Right ventricle myocardium inferior (tissue), 1 donor: ENCODE data around the gene EBI3. TPM values are rescaled to one million over a fixed set of nuclear protein-coding genes. Genes with fewer than 3 reads are reported as not detected.
"Not testable (repeated sequence)": the region's sequence is repeated elsewhere in the genome, so short reads cannot be mapped to it uniquely, and the experiment has no call there.

ENCODE experiments used
- ATAC-seq: fragments of 200-7000 bp; cut with Tn5 transposase; one replicate; pipeline ENCODE4 v1.9.1; 2020; ENCODE audit warnings: mild to moderate bottlenecking, moderate library complexity
- DNase-seq: peaks from one replicate; pipeline ENCODE4 v3.0.0; 2021; ENCODE audit errors: missing footprints
- intact Hi-C: fragments of 100-400 bp; cut with DNase I; formaldehyde crosslinking; loops from one replicate; pipeline ENCODE4 v1.11.0; 2022
- total RNA-seq: library from RNA; stranded (reverse); fragmentation: NEBNext Ultra II Directional; extraction: Animal tissue kit (Norgen Biotek cat#: 25700); gene quantifications from one replicate; pipeline ENCODE4 v1.2.1, GENCODE V29; 2021
- donor health status: DM: no; HTN: yes; CAD: no; lungs with severe emphysema.

EBI3 gene
- total RNA-seq, 1 donor from 2014 or later, result 0.73 TPM

GRCh38 chr19:4267101-4267900, 38.0 kb downstream of the EBI3 start:
- intact Hi-C loops, result loop anchor here (5.0 kb wide), 1 partner anchor 85 kb away; no protein-coding TSS in a partner anchor
- peak; percentile 79 for DNase-seq
- ATAC-seq, result peak; percentile 63

DNA sequence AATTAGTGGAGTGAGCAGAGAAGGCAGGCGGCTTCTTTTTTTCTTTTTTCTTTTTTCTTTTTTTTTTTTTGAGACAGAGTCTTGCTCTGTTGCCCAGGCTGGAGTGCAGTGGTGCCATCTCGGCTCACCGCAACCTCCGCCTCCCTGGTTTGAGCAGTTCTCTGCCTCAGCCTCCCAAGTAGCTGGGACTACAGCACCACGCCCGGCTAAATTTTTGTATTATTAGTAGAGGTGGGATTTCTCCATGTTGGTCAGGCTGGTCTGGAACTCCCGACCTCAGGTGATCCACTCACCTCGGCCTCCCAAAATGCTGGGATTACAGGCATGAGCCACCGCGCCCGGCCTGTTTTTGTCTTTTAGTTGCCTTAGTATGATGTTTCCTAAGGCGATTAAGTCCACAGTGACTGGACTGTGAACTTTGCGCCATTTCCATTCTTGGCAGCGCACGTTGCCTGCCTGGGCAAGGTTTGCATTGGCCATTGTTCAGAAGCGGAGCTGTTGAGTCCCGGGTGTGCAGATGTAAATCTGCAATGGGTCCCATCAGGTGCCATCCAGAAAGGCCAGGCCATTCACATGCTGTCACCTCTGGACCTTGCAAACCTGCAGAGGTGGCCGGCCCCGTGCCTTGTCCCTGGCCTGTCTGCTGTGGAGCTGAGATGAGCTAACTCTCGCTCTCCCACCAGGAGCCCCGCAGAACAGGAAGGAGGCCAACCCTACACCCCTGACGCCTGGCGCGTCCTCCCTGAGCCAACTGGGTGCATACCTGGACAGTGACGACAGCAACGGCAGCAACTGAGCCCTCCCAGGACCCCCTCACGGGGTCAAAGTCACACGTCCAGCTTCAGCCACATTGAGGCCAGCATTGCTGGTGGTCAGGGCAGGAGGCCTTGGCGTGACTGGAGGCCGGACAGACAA, 38.8 kb downstream of the EBI3 start:
- ATAC-seq (no peak), DNase-seq (no peak)
- intact Hi-C loops, result loop anchor here (5.0 kb wide), 1 partner anchor 84 kb away; no protein-coding TSS in a partner anchor

GRCh38 chr19:4268816-4269430, 39.6 kb downstream of the EBI3 start:
- intact Hi-C loops, result loop anchor here (5.0 kb wide), 1 partner anchor 83 kb away; no protein-coding TSS in a partner anchor

GRCh38 chr19:4272894-4273293, 43.6 kb downstream of the EBI3 start:
- ATAC-seq, result no peak
- intact Hi-C loops, result loop anchor here (10.0 kb wide), 1 partner anchor 262 kb away; the partner anchor contains the start of gene PLIN5
- DNase-seq, result no peak

More at GRCh38 chr19:4268816-4269430, 39.6 kb downstream of the EBI3 start:
- DNase-seq (no peak), ATAC-seq (no peak)

- not testable (repeated sequence) for DNase-seq, ATAC-seq
- intact Hi-C loops, result loop anchor here (10.0 kb wide), 1 partner anchor 260 kb away; the partner anchor contains the start of gene PLIN5
Observed at GRCh38 chr19:4274321-4274686, 45.0 kb downstream of the EBI3 start.

DNA sequence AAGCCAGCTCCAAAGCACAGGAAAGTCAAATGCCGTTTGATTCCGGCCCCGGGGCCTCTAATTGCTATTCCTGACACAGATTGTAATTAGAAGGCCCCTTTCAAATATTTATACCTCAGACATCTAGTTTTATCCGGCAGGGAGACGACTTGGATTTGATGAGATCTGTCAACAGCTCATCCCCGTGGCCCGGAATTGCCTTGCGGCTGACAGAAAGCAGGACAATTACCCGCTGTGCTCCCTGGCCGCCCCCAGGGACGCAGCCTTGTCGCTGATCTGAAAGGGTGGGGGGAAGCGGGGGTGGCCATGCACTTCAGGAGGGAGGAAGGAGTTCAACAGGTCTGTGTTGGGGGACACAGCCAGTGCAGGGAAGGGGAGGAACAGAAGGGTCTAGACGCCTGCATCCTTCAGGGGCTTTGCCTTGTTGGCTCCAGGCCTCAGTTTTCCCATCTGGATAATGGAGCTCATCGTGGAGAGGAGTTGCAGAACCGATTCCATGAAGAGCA, 47.9 kb downstream of the EBI3 start:
- ATAC-seq, result no peak
- no peak for DNase-seq
- intact Hi-C loops, result loop anchor here (10.0 kb wide), 1 partner anchor 258 kb away; the partner anchor contains the start of gene PLIN5

GRCh38 chr19:4278010-4278409, 48.7 kb downstream of the EBI3 start:
- intact Hi-C loops, result loop anchor here (10.0 kb wide), 1 partner anchor 257 kb away; the partner anchor contains the start of gene PLIN5
- ATAC-seq (no peak), DNase-seq (peak; percentile 28)

DNA sequence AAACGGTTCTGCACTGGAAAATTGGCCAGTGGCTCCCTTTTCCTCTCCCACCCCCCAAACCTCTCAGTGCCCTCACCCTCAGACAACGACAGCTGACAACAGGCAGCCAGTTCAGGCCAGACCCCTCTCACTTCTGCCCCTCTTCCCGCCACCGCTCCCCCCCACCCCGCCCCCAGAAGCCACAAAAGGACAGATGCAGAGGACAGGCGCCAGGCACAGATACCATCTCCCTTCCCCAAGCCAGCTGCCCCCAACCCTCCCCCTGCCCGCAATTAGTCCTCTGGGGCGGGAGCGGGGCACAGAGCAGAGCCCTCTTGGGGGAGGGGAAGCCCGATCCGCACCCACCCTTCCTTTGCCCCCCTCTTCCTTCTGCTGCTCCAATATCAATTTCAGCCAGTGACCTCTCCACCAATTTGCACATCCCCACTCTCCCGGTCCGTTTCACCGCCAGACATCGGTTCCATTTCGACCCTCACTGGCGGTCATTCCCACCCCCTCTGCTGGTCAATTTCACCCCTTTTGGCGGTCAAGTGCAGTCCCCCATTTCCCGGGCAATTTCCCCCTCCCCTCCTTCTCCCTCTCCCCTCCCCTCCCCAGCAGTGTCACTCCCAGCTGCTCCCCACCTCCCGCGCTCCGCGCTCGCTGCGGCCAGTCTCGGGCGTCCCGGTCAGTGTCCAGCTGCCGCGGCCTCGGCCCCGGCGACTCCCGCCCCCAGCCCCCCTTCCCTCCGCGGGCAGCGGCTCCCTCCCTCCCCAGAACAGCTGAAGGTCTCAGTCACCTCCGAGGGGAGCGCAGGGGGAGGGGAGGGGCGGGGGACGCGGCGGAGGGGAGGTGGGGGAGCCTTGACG, 49.3 kb downstream of the EBI3 start, which contains the start of gene SHD:
Gene SHD, plus strand, starts transcription at position 848 of the 848 bp plus-strand sequence. CDS start 798 bp downstream, outside the sequence.
- intact Hi-C loops, result loop anchor here (10.0 kb wide), 1 partner anchor 256 kb away; the partner anchor contains the start of gene PLIN5
- ATAC-seq (no peak), DNase-seq (peak; percentile 0)

- no peak for ATAC-seq
- intact Hi-C loops, result loop anchor here (10.0 kb wide), 1 partner anchor 256 kb away; the partner anchor contains the start of gene PLIN5
- DNase-seq, result no peak
Observed at GRCh38 chr19:4279267-4279529, 49.9 kb downstream of the EBI3 start.

- peak; percentile 11 for DNase-seq
- peak; percentile 20 for ATAC-seq
- intact Hi-C loops, result loop anchor here (10.0 kb wide), 1 partner anchor 255 kb away; the partner anchor contains the start of gene PLIN5
Observed at GRCh38 chr19:4279530-4280422, 50.5 kb downstream of the EBI3 start.

DNA sequence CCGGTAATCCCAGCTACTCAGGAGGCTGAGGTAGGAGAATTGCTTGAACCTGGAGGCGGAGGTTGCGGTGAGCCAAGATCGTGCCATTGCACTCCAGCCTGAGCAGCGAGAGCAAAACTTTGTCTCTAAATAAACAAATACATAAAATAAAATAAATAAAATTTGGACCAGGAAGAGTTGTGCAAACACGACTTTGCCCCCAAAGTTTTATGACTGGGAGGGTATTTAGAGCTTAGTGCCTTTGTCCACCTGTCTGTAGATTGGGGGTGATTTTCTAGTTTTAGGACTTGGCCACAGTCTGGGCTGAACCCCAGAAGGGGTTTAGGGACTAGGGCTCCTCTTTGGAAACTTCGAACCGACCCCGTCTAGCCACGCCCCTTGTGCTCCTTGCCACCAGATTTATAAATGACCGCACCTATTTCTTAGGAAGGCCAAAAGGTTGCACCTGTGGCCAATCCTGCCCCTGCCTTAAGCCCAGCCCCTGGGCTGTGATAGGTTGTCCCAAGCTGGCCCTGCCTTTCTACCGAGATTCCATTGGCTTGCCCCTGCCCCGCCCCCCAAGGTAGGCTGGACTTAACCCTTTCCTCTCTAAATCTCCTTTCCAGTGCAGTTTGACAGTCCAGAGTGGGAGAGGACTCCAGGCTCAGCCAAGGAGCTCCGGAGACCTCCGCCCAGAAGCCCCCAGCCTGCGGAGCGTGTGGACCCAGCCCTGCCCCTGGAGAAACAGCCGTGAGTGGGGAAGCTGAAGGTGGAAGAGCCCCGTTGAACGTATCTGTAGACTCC, 55.0 kb downstream of the EBI3 start:
- intact Hi-C loops, result no loop called here
- ATAC-seq, result no peak
- no peak for DNase-seq

DNA sequence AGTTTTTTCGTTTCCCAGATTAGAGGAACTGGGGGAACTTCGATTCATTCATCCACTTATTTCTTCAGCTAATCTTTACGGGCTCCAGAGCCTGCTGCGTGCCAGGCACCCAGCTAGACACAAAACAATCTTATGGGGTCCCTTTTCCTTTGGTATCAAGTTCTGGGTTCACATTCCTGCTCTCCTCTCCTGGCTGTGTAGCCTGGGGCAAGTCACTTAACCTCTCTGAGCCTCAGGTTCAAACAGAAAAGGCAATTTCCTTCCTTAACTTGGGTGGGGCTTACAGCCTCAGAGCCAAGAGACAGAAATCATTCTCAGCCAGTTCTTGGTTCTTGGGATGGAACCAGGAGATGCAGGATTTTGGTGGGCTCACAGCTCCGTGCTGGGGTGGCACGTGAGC, 55.7 kb downstream of the EBI3 start:
- DNase-seq (no peak), ATAC-seq (no peak)
- intact Hi-C loops, result no loop called here

DNA sequence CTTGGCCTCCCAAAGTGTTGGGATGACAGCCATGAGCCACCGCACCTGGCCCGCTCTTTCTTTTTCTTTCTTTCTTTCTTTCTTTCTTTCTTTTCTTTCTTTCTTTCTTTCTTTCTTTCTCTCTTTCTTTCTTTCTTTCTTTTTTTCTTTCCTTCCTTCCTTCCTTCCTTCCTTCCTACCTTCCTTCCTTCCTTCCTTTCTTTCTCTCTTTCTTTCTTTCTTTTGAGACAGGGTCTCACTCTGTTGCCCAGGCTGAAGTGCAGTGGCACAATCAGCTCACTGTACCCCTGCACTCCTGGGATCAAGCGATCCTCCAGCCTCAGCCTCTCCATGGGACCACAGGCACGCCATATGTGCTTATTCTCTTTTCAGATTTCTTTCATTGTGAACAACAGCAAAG, 56.8 kb downstream of the EBI3 start:
- DNase-seq, intact Hi-C loops, ATAC-seq: not testable (repeated sequence)
